Ovary (tissue), 3 donors: Measurements from ENCODE around the gene SUSD5.

Experiments used
- CTCF ChIP-seq, 3 donors: fragments of 450-650 bp in 2 of 3; fragments of 200-600 bp in 1 of 3; IDR thresholded peaks; one replicate each; pipeline versions ENCODE4 v1.5.1 to v1.8.0; 2016 to 2022; ENCODE audit warnings: antibody characterized with exemption in 3 of 3, mild to moderate bottlenecking in 1 of 3
- EP300 ChIP-seq: sonication (generic); formaldehyde crosslinking; IDR thresholded peaks from one replicate; pipeline ENCODE4 v1.6.1; 2017; ENCODE audit warnings: antibody characterized with exemption
- POLR2A ChIP-seq: fragments of 450-650 bp; IDR thresholded peaks from one replicate; pipeline ENCODE4 v1.6.1; 2017; ENCODE audit warnings: antibody characterized with exemption, mild to moderate bottlenecking, moderate library complexity
- donor health status: DM: no; HTN: no; CAD: no.

GRCh38 chr3:33240261-33240660 is 21.7 kb upstream of the SUSD5 start:
- TF ChIP-seq CTCF (IDR thresholded peaks at IDR 0.05) (no peak), POLR2A (no peak), EP300 (no peak)
